HG03457 (cell line): Measurements from ENCODE around the gene UAP1L1.

Experiments used
- ATAC-seq: cut with Tn5 transposase; IDR thresholded peaks from one replicate; pipeline ENCODE4 v1.9.1; 2021; ENCODE audit warnings: moderate number of reproducible peaks; ENCODE audit not compliant: unreplicated experiment

Gene UAP1L1

DNA sequence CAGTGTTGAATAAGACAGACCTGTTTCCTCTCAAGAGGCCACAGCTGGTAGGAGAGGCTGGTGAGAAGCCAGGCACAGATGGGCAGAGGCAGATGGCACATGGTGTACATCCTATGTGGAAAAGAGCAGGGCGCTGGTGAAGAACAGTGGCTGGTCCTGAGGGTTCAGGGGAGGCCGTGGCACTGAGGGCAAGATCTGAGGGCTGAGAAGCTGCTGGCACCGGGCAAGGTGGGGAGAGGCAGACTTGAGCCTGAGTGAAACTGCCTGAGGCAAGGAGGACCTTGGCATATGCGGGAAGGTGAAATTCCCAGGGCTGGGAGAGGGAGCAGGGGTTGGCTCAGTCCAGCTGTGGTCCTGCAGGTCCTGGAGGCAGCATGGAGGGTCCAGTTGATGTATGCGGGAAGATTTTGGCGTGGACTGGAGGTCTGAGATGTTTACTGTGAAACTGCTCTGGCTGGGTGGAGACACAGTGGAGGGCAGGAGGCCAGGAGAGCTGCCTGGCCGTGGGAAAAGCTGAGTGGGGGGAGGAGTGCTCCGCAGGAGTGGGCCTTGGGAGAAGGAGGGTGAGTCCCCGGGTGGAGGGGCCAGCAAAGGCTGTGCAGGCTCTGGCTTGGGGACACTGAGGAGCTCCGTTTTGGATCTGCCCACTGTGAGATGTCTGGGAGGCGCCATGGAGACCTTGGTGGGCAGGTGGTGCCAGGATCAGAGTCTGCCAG is 12.1 kb downstream of the UAP1L1 start:
- ATAC-seq, result no peak

DNA sequence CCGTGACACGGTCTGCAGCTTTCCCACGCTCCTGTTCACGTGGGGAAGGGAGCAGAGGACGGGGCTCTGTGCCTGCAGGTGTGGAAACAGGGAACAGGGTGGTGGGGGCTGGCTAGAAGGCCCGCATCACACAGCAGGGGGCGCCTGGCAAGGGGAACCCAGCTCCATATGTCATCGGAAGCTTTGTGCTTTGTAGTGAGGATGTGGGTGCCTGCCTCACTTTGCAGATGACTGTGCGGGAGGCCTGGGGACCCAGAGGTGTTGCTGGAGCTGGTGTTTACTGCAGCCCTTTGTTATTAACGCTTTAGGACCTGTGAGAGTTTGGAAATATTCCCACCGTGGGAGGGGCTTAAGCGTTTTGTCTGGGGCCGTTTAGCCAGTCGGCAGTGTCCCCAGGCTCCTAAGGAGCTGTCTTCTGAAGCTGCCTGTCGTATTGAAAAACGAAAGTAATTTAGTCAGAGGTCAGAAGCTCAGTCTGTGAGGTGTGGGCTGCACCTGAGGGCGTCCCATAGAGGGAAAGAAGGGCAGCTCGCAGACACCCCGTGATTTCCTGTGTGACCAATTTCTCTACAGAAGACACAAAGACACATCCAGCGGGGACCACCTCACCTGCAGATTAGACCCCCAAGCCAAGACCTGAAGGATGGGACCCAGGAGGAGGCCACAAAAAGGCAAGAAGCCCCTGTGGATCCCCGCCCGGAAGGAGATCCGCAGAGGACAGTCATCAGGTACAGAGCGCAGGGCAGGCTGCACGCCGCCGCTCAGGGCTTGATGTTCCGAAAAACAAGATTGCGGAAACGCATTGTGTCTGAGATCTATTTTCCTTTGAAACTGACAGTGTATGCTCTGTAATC is 18.6 kb downstream of the UAP1L1 start:
- peak; percentile 46 for ATAC-seq

DNA sequence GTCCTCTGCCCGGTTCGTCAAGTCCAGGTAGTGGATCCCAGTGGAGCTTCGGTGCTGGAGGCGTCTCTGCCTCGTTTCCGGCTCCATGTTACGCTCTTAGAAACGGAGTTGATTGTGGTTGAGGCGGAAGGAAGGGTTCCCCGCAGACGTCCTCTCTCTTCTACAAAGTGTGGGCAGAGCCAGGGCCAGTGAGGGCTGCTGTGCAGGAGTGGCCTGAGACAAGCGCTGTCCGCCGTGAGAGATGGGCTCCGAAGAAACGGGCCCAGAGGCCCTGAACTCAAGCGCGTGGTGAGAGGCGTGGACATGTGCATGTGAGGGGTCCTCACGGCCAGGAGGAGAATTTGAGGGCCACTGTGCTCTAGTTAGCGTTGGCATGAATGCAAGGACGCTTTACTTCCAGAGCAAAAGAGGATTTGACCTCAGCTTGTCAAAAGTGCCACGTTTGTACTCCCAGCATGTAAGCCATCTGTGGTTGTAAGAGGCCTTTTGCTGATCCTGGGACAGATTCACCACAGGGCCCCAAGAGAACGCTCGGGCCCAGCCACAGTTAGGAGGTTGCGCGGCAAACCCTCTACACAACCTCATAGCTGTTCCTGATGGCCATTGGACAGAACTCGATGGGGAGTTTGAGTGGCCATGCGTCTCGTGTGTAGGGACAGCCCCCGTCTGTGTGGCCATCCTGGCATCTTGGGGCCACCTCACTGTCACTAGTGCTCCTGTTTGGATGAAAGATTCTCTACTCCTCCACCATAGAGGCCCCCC is 19.6 kb downstream of the UAP1L1 start:
- no peak for ATAC-seq

DNA sequence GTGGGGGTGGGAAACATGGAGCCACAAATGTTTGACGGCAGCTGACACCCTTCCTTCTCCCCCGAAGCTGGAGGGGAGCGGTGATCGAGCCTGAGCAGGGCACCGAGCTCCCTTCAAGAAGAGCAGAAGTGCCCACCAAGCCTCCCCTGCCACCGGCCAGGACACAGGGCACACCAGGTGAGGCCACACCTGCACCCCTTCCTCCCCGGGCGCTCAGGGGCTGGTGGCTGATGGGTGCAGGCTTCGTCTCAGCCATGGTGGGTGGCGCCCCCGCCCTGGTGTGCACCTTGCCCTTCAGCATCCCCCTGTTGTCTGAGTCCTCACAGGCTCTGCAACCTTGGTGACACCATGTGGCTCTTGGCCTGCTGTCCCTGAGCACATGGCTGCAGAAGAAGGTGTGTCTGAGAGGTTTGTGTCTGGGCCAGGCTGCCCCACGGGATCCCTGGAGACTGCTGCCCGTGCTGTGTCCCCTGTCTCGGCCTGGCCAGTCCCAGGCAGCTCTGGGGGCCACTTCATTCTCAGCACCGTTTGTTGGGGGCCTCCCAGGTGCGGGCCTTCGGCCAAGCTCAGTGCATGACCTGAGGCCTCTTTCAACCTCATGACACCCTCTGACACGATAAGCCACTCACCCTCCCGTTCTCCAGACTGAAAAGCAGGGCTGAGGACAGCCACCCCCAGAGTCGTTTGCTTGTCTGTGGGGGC is 20.6 kb downstream of the UAP1L1 start:
- no peak for ATAC-seq

DNA sequence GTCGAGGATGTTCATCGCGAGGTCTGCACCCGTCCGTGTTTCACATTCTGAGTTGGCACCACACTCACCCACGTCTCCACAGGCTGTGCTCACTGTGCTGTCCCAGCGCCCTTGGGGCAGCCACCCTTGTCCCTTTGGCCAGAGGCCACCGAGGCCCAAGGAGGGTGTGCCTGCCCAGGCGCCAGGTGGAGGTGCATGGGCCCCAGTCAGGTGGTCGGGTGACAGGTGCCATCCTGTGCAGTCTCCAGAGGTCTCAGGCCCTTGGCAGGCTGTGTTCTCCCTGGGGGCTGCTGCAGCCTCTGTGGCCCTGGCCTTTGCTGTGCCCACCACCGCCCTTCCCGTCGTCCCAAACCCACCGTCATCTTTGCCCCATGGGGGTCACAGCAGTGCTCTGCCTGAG is 21.9 kb downstream of the UAP1L1 start:
- no peak for ATAC-seq

DNA sequence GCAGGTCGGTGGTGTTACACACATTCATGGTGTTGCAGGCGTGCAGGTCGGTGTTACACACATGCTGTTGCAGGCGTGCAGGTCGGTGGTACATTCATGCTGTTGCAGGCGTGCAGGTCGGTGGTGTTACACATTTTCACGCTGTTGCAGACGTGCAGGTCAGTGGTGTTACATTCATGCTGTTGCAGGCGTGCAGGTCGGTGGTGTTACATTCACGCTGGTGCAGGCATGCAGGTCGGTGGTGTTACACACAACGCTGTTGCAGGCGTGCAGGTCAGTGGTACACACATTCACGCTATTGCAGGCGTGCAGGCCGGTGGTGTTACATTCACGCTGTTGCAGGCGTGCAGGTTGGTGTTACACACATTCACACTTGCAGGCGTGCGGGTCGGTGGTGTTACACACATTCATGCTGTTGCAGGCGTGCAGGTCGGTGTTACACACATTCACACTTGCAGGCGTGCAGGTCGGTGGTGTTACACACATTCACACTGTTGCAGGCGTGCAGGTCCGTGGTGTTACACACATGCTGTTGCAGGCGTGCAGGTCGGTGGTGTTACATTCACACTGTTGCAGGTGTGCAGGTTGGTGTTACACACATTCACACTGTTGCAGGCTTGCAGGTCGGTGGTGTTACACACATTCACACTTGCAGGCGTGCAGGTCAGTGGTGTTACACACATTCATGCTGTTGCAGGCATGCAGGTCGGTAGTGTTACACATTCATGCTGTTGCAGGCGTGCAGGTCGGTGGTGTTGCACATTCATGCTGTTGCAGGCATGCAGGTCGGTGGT is 26.1 kb downstream of the UAP1L1 start:
- ATAC-seq, result no peak

DNA sequence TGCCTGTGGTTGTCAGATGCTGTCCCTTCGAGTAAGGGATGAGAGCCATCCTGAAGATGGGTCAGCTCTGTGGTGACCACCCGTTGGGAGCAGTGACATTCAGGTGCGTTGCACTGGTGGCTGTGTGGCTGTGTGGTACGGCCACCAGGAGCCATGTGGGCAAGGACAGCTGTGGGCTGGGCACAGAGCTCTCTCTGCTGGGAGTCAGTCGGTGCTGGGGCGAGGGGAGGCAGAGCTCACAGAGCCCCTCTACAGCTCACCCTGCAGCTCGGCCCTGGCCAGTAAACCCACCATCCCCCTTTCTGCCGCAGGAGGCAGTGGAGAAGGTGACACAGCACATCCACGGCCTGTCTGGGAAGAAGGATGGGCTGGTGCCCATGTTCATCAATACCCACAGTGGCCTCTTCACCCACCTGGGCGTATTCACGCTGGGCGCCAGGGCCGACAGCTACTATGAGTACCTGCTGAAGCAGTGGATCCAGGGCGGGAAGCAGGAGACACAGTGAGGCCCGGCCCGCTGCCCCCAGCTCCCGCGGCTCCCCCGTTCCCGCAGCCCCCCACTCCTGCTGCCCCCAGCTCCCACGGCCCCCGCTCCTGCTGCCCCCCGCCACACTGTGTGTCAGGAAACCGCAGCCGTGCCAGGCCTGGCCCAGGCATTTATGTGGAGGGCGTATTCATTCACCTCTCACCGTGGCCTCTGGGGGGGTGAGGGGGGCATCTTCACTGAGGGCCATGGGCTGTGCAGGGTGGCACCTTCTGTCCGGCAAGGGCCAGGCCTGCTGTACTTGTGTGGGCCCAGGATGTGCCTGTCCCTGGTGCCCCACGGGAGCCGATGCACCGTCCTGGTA is 28.7 kb downstream of the UAP1L1 start:
- no peak for ATAC-seq

DNA sequence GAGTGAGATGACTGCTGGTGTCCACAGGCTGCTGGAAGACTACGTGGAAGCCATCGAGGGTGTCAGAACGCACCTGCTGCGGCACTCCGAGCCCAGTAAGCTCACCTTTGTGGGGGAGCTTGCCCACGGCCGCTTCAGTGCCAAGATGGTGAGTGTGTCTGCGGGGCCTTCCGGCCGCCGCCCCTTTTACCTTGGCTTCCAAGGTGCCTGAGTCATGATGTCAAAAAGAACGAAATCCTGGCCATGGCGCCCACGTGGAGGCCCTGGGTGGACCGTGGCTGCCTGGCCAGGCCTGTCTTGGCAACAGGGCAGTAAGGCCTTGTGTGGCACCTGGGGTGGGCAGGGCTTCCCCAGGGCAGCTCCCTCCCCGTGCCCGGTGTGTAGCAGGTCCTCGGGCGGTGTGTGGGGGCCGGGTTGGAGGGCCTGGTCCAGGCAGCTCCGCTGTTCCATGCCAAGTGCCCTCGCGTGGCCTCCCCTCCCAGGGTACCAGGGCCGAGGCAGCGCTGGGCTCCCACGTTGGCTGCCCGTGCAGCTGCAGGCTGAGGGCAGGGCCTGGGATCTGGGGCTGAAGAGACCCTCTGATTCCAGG is 29.4 kb downstream of the UAP1L1 start:
- ATAC-seq, result no peak

DNA sequence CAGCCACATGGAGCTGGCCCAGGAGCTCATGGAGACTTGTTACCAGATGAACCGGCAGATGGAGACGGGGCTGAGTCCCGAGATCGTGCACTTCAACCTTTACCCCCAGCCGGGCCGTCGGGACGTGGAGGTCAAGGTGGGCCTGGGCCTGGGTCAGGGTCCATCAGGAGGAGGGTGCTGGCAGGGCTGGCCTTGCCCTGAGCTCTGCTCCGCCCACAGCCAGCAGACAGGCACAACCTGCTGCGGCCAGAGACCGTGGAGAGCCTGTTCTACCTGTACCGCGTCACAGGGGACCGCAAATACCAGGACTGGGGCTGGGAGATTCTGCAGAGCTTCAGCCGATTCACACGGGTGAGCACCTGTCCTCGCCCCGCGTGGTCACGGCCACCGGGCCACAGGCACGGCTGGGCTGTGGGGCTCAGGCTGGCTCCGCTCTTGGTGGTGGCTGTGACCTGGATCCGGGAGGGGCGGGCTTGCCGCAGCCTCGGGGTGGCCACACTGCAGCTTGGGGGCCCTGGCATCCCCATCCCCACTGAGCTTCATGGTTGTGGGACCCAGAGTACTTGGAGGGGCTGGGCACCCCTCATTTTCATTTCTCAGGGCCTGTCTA is 30.1 kb downstream of the UAP1L1 start:
- ATAC-seq, result no peak

DNA sequence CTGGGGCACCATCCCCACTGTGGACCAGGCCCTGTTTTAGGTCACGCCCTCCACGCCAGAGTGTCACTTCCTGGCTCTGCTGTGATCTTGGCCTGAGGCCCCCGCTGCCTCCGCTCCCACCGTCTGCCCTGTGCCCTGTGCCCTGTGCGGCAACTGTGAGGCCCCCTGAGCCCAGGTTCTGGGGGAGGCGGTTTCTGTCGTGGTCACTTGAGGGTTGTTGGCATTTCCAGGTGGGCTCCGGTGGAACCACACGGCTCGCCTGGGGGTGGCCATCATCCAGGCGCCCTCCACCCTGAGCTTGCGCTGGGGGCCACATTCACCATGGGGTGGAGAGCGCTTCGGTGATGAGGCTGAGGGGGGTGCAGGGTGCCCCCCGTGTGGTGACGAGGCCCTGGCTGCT is 30.7 kb downstream of the UAP1L1 start:
- no peak for ATAC-seq

DNA sequence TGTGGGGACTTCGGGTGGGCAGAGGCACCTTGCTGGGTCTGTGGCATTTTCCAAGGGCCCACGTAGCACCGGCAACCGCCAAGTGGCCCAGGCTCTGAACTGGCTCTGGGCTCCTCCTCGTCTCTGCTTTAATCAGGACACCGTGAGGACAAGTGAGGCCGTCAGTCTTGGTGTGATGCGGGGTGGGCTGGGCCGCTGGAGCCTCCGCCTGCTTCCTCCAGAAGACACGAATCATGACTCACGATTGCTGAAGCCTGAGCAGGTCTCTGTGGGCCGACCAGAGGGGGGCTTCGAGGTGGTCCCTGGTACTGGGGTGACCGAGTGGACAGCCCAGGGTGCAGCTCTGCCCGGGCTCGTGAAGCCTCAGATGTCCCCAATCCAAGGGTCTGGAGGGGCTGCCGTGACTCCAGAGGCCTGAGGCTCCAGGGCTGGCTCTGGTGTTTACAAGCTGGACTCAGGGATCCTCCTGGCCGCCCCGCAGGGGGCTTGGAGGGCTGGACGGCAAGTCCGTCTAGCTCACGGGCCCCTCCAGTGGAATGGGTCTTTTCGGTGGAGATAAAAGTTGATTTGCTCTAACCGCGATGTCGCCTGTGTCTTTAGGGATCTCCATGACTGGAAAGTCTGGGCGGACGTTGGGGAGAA is 31.4 kb downstream of the UAP1L1 start:
- ATAC-seq, result no peak

DNA sequence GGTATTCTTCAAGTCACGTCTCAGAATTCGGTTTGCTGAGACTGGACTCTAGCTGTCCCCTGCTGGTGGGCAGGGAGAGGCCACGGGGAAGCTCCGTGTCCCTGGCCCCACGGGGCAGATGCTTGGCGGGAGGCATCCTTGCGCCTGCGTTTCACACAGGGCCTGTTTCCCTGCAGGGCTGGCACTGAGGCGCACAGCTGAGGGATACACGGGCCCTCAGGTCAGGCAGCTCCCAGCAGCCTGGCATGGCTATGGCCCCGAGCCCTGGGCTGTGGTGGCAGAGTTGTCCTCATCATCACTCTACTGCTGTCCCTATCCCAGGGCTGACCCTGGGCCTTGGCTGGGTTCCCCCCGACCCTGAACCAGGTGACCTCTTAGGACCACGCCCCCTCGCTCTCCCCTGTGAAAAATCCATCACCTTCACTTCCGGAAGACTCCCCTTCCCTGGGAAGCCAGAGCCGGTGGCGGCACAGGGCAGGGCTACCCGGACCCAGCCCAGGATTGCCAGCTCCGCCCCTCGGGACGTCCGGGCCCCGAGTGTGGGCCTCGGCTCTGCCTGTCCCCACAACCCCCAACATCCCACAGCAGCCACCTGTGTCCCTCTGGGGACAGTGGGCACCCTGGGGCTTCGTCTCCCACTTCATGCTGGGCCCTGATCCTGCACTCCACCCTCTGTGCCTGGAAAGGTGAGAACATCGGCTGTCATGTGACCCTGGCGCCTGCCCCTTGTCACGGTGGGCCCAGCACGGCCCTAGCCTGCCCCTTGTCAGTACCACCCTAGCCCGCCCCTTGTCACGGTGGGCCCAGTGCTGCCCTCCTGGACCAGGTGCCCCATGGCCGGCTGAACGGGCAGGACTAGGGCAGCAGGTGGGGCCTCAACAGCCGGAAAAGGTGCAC is 32.2 kb downstream of the UAP1L1 start:
- no peak for ATAC-seq

DNA sequence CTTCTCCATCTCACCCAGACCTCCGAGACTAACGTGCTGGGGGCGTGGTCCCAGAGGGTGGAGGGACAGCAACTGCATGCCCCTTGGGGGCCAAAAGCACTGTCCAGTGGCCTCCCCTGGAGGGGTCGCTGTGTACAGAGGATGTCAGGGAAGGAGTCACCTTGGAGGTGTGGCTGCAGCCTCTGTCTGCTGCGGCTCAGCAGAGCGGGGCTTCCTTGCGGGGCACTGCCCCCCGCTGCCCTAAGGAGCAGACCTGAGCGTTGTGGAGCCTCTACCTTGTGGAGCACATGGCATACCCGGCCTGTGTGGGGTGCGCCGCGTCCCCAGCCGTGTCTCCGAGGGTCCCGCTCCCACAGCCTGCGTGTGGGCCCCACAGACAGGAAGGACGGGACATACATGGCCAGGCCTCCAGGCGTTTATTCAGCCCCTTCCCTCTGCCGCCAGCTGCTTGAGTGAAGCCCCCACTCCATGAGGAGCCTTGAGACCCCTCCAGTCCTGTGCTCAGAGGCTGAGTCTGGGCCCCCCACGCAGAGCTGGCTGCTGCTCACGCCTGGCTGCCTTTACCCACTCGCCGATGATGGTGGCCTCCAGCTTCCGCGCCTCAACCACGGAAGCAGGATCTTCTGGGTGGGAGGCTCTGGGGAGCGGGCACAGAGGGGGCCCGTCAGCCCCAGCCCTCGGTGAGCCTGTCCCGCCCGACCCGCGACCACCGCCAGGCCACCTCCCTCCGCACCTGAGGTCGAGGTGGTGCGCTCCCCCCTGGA is 33.0 kb downstream of the UAP1L1 start:
- ATAC-seq, result no peak

DNA sequence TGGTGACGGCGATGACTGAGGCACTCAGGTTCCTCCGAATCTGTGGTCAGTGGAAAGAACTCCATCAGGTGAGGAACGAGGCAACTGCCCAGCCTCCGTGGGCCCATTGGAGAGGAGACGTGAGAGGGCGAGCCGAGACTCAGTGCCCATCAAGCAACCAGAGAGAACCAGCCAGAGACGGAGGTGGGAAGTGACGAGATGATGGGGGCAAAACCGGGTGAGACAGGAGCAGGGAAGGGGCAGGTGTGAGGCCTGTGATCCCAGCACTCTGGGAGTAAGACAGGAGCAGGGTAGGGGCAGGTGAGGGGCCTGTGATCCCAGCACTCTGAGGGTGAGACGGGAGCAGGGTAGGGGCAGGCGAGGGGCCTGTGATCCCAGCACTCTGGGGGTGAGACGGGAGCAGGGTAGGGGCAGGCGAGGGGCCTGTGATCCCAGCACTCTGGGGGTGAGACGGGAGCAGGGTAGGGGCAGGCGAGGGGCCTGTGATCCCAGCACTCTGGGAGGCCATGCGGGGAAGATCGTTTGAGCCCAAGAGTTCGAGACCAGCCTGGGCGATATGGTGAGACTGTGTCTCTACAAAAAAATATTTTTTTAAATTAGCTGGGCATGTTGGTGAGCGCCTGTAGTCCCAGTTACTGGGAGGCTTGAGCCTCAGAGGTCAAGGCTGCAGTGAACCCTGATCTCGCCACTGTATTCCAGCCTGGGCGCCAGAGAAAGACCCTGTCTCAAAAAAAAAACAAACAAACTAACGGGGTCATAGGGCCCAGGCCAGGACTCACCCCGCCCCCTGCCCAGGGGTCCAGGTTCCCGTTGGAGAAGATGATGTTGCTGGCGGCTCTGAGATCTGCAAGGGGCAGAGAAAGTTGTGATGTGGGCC is 33.8 kb downstream of the UAP1L1 start:
- no peak for ATAC-seq

DNA sequence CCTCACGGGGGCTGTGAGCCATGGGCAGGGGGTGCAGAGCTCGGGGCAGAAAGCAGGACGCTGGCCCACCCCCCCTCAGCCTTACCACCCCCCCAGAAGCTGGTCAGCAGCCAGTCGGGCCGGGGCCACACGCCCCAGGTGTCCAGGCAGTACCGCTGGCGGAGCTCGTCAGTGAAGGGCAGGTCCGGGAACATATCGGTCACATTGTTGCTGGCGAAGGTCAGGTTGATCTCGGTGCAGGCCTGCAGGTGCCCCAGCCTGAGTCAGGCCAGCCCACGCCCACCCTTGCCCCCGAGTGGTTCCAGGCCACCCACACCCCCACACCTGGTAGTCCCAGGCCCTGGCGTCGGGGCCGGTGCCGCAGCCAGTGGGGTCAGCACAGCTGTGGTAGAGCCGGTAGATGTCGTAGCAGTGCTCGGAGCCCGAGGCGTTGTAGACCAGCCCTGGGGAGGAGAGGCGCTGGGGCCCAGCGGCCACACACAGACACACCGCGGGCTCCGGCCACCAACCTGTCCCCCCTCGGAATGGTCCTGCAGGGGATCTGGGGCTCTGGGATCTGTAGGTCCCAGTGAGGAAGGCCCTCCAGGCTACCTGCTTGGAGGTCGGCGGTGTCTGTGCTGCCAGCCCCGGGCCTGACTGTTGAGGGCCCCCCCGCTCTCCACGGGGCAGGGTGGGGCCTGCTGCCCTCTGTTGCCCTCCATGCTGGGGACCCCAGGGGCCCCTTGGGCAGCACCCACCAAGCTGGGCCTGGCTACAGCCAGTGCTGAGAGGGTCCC is 34.7 kb downstream of the UAP1L1 start:
- ATAC-seq, result no peak
